Measurements from ENCODE around the gene PHKA2. TPM values are rescaled to one million over a fixed set of nuclear protein-coding genes. Genes with fewer than 3 reads are reported as not detected.
"Not testable (repeated sequence)": the region's sequence is repeated elsewhere in the genome, so short reads cannot be mapped to it uniquely, and the experiment has no call there.

Gene PHKA2
- polyA plus RNA-seq (ENCODE audit: insufficient read length in 4 of 4): 10 to 100 TPM; 36.5 to 39.1 (median 36.7) TPM

GRCh38 chrX:18983666-18984380, at the start of gene PHKA2:
Gene PHKA2 (minus strand): TSS chrX:18984114. CDS start chrX:18983932, 182 bp downstream.
- peak in 3 of 4 donors; percentile 23 to 39 (median 32) for DNase-seq (ENCODE audit: low read depth in 4 of 4, low spot score in 3 of 4)

GRCh38 chrX:19030805-19031204, 46.9 kb upstream of the PHKA2 start:
- DNase-seq (ENCODE audit: low read depth in 4 of 4, low spot score in 3 of 4): no peak

GRCh38 chrX:19028560-19028959, 44.6 kb upstream of the PHKA2 start:
- no peak for DNase-seq (ENCODE audit: low read depth in 4 of 4, low spot score in 3 of 4)

- DNase-seq (ENCODE audit: low read depth in 4 of 4, low spot score in 3 of 4): no peak
Observed at GRCh38 chrX:19024366-19024765, 40.5 kb upstream of the PHKA2 start.

- DNase-seq (ENCODE audit: low read depth in 4 of 4, low spot score in 3 of 4): no peak
Observed at GRCh38 chrX:19019996-19020395, 36.1 kb upstream of the PHKA2 start.

- no peak for DNase-seq (ENCODE audit: low read depth in 4 of 4, low spot score in 3 of 4)
Observed at GRCh38 chrX:19017271-19017670, 33.4 kb upstream of the PHKA2 start.

- not testable (repeated sequence) for DNase-seq (ENCODE audit: low read depth in 4 of 4, low spot score in 3 of 4)
Observed at GRCh38 chrX:19016614-19017013, 32.7 kb upstream of the PHKA2 start.

GRCh38 chrX:19007868-19008267, 24.0 kb upstream of the PHKA2 start:
- DNase-seq (ENCODE audit: low read depth in 4 of 4, low spot score in 3 of 4): no peak

GRCh38 chrX:19007011-19007410, 23.1 kb upstream of the PHKA2 start:
- DNase-seq (ENCODE audit: low read depth in 4 of 4, low spot score in 3 of 4): no peak

GRCh38 chrX:19005909-19006308, 22.0 kb upstream of the PHKA2 start:
- no peak for DNase-seq (ENCODE audit: low read depth in 4 of 4, low spot score in 3 of 4)

GRCh38 chrX:19003756-19004155, 19.8 kb upstream of the PHKA2 start:
- DNase-seq (ENCODE audit: low read depth in 4 of 4, low spot score in 3 of 4): no peak

GRCh38 chrX:18998653-18999052, 14.7 kb upstream of the PHKA2 start:
- no peak for DNase-seq (ENCODE audit: low read depth in 4 of 4, low spot score in 3 of 4)

GRCh38 chrX:18997916-18998315, 14.0 kb upstream of the PHKA2 start:
- DNase-seq (ENCODE audit: low read depth in 4 of 4, low spot score in 3 of 4): no peak

GRCh38 chrX:18996536-18996935, 12.6 kb upstream of the PHKA2 start:
- no peak for DNase-seq (ENCODE audit: low read depth in 4 of 4, low spot score in 3 of 4)

- DNase-seq (ENCODE audit: low read depth in 4 of 4, low spot score in 3 of 4): no peak
Observed at GRCh38 chrX:18995221-18995620, 11.3 kb upstream of the PHKA2 start.

- no peak for DNase-seq (ENCODE audit: low read depth in 4 of 4, low spot score in 3 of 4)
Observed at GRCh38 chrX:18994713-18995112, 10.8 kb upstream of the PHKA2 start.

GRCh38 chrX:18992829-18993228, 8.9 kb upstream of the PHKA2 start:
- no peak for DNase-seq (ENCODE audit: low read depth in 4 of 4, low spot score in 3 of 4)

GRCh38 chrX:18985186-18985435, 1.2 kb upstream of the PHKA2 start:
- no peak for DNase-seq (ENCODE audit: low read depth in 4 of 4, low spot score in 3 of 4)

- DNase-seq (ENCODE audit: low read depth in 4 of 4, low spot score in 3 of 4): peak; percentile 60 to 72 (median 64)
Observed at GRCh38 chrX:18984381-18985185, 669 bp upstream of the PHKA2 start.

- DNase-seq (ENCODE audit: low read depth in 4 of 4, low spot score in 3 of 4): no peak
Observed at GRCh38 chrX:18981124-18981807, 2.6 kb downstream of the PHKA2 start.

- not testable (repeated sequence) for DNase-seq (ENCODE audit: low read depth in 4 of 4, low spot score in 3 of 4)
Observed at GRCh38 chrX:18980262-18980661, 3.7 kb downstream of the PHKA2 start.

GRCh38 chrX:18974993-18975392, 8.9 kb downstream of the PHKA2 start:
- DNase-seq (ENCODE audit: low read depth in 4 of 4, low spot score in 3 of 4): no peak

All from right renal pelvis (tissue), 4 donors.